Panc1 (cell line): ENCODE data around the gene MTAP. TPM values are rescaled to one million over a fixed set of nuclear protein-coding genes. Genes with fewer than 3 reads are reported as not detected.

Source experiments
- ATAC-seq: fragments of 200-7000 bp; cut with Tn5 transposase; 2 replicates; pipeline ENCODE4 v1.9.1; 2020; ENCODE audit warnings: mild to moderate bottlenecking, moderate library complexity
- BruUV-seq: library from RNA; stranded (reverse); fragments of 400-500 nt; replicated peaks from 2 replicates; lab custom pipeline; 2021; lab: Mats Ljungman, UMichigan
- CTCF ChIA-PET: fragments of 300-600 bp; sonication (Branson Sonifier 250); formaldehyde crosslinking; loops from one replicate; lab custom pipeline; 2022; ENCODE audit warnings: antibody characterized with exemption; lab: Charles Lee
- POLR2A ChIA-PET: fragments of 300-600 bp; sonication (Branson Sonifier 250); formaldehyde crosslinking; loops from one replicate; lab custom pipeline; 2022; ENCODE audit warnings: antibody characterized with exemption; lab: Charles Lee
- DNase-seq: peaks from one replicate; pipeline ENCODE4 v3.0.0-alpha.2; 2010; ENCODE audit warnings: low read depth, low spot score
- H3K27ac ChIP-seq: 2 replicates; pipeline ENCODE4 v1.5.1; 2011; ENCODE audit warnings: mild to moderate bottlenecking, low read length, inconsistent platforms
- H3K27me3 ChIP-seq: fragments of 200-500 bp; sonication (Bioruptor generic); 2 replicates; pipeline ENCODE4 v1.6.0; 2014; ENCODE audit warnings: low read length, inconsistent platforms; ENCODE audit not compliant: control insufficient read depth, insufficient read depth
- H3K36me3 ChIP-seq: fragments of 200-500 bp; sonication (Bioruptor generic); 2 replicates; pipeline ENCODE4 v1.5.1; 2014; ENCODE audit warnings: inconsistent platforms, mild to moderate bottlenecking, low read length, moderate library complexity; ENCODE audit not compliant: control insufficient read depth, insufficient read depth
- H3K4me1 ChIP-seq: 2 replicates; pipeline ENCODE4 v1.5.1; 2011; ENCODE audit warnings: inconsistent platforms, mild to moderate bottlenecking, low read length, moderate library complexity; ENCODE audit not compliant: control insufficient read depth, insufficient read depth
- H3K4me3 ChIP-seq, 2 experiments: 2 replicates each; pipeline ENCODE4 v1.5.1; 2011 to 2012; ENCODE audit warnings: low read depth in 2 of 2, low read length in 2 of 2, mild to moderate bottlenecking in 2 of 2, inconsistent platforms in 1 of 2, moderate library complexity in 1 of 2
- H3K9me3 ChIP-seq: fragments of 200-500 bp; sonication (Bioruptor generic); 2 replicates; pipeline ENCODE4 v1.5.1; 2014; ENCODE audit warnings: low read depth, mild to moderate bottlenecking, inconsistent platforms, low read length, moderate library complexity; ENCODE audit not compliant: control insufficient read depth, insufficient read depth
- CTCF ChIP-seq: fragments of 450-650 bp; IDR thresholded peaks from 2 replicates; pipeline ENCODE4 v1.5.1; 2017; ENCODE audit warnings: mild to moderate bottlenecking
- POLR2AphosphoS5 ChIP-seq: IDR thresholded peaks from 2 replicates; pipeline ENCODE4 v1.6.1; 2012; ENCODE audit warnings: mild to moderate bottlenecking, low read depth, low read length, moderate library complexity
- REST ChIP-seq, 2 experiments: IDR thresholded peaks; 2 replicates each; pipeline ENCODE4 v1.6.1; 2011 to 2012; ENCODE audit warnings: low read depth in 2 of 2, control low read depth in 1 of 2, low read length in 1 of 2, mild to moderate bottlenecking in 1 of 2, moderate library complexity in 1 of 2; ENCODE audit not compliant: insufficient read depth in 1 of 2
- SIN3A ChIP-seq: IDR thresholded peaks from 2 replicates; pipeline ENCODE4 v1.6.1; 2012; ENCODE audit warnings: low read depth, mild to moderate bottlenecking, low read length, moderate library complexity, borderline replicate concordance; ENCODE audit not compliant: insufficient read depth
- TCF7L2 ChIP-seq: IDR thresholded peaks from 2 replicates; pipeline ENCODE4 v1.6.1; 2011; ENCODE audit warnings: mild to moderate bottlenecking, low read depth, low read length, inconsistent platforms
- in situ Hi-C: cut with HindIII; loops from 2 replicates; pipeline ENCODE4 v1.10.0; 2016; ENCODE audit warnings: low sequenced_read_pairs, low pct_unique_long_range_greater_than_20kb
- intact Hi-C: fragments of 100-400 bp; cut with micrococcal nuclease; formaldehyde crosslinking; loops from one replicate; pipeline ENCODE4 v1.10.0; 2022; ENCODE audit not compliant: unreplicated experiment
- total RNA-seq: library from RNA; stranded (reverse); gene quantifications from one replicate; pipeline ENCODE4 v1.2.1, GENCODE V29; 2021; ENCODE audit not compliant: unreplicated experiment

Gene MTAP
- total RNA-seq, 1 experiment from 2014 or later, result 9.6 TPM

- no peak overlapping the region for H3K4me3 ChIP-seq
- no TSS peak for BruUV-seq
- intact Hi-C loops (no loop called here), in situ Hi-C loops (no loop called here)
- H3K9me3 ChIP-seq, result no peaks in the 10 kb centered on the region
- ATAC-seq (no peak), DNase-seq (no peak)
- no peak for TF ChIP-seq POLR2AphosphoS5
- TF ChIP-seq REST (IDR thresholded peaks at IDR 0.05; ENCODE audit: insufficient read depth in 1 of 2, low read depth in 2 of 2, low read length in 1 of 2), result no peak
- H3K4me1 ChIP-seq, result peaks cover 18% of the 10 kb centered on the region
- POLR2A ChIA-PET, result no interaction called here
- CTCF ChIA-PET, result no interaction called here
- no peaks in the 10 kb centered on the region for H3K27me3 ChIP-seq
- H3K27ac ChIP-seq, result no peak overlapping the region
- H3K36me3 ChIP-seq, result peaks cover 12% of the 10 kb centered on the region
Measured at GRCh38 chr9:21806644-21807043, 4.2 kb downstream of the MTAP start.

GRCh38 chr9:21810388-21810787 lies 8.0 kb downstream of the MTAP start:
- DNase-seq, result no peak
- in situ Hi-C loops, result no loop called here
- ChIA-PET POLR2A (interaction anchor here (0.5 kb wide), 1 partner anchor 230 kb away, joined by 3 read pairs; no protein-coding TSS in a partner anchor), CTCF (no interaction called here)
- intact Hi-C loops, result no loop called here
- Histone ChIP-seq H3K4me3 (no peak overlapping the region), H3K36me3 (peaks cover 4% of the 10 kb centered on the region; the same call in 1 of the 2 replicates), H3K27me3 (no peaks in the 10 kb centered on the region), H3K27ac (no peak overlapping the region; the same call in 1 of the 2 replicates), H3K9me3 (no peaks in the 10 kb centered on the region), H3K4me1 (peaks cover 19% of the 10 kb centered on the region)
- no TSS peak for BruUV-seq
- no peak for ATAC-seq
- TF ChIP-seq POLR2AphosphoS5 (no peak), TCF7L2 (no peak), REST (IDR thresholded peaks at IDR 0.05; ENCODE audit: insufficient read depth in 1 of 2, low read depth in 2 of 2, low read length in 1 of 2) (no peak), SIN3A (no peak), CTCF (no peak)
